ENCODE results near the gene UST.

- TF ChIP-seq CTCF (IDR thresholded peaks at IDR 0.05) (no peak), ZFX (IDR thresholded peaks at IDR 0.05; ENCODE audit: borderline replicate concordance) (no peak)
Measured at GRCh38 chr6:148816117-148816516, 69.3 kb downstream of the UST start.
